Liver (tissue), 9 donors: ENCODE data around the gene JAKMIP2. TPM values are rescaled to one million over a fixed set of nuclear protein-coding genes. Genes with fewer than 3 reads are reported as not detected.

Experiments
- DNase-seq: peaks from one replicate; pipeline ENCODE4 v3.0.0-alpha.2; 2017; ENCODE audit warnings: low spot score
- H3K27ac ChIP-seq, 2 donors: one replicate each; pipeline ENCODE4 v1.7.0; 2013; ENCODE audit warnings: inconsistent platforms in 2 of 2, low read length in 2 of 2, control low read depth in 1 of 2, low read depth in 1 of 2, mild to moderate bottlenecking in 1 of 2
- H3K27me3 ChIP-seq, 4 donors: one replicate each; pipeline versions ENCODE4 v1.6.1 to v1.7.0; 2013; ENCODE audit warnings: low read length in 3 of 4, inconsistent platforms in 1 of 4, mild to moderate bottlenecking in 1 of 4, moderate library complexity in 1 of 4; ENCODE audit not compliant: control insufficient read depth in 4 of 4, insufficient read depth in 4 of 4
- H3K36me3 ChIP-seq, 4 donors: one replicate each; pipeline versions ENCODE4 v1.6.1 to v1.7.0; 2013; ENCODE audit warnings: low read length in 3 of 4, mild to moderate bottlenecking in 3 of 4, low read depth in 1 of 4, moderate library complexity in 1 of 4; ENCODE audit not compliant: control insufficient read depth in 4 of 4, insufficient read depth in 3 of 4
- H3K4me1 ChIP-seq, 4 donors: one replicate each; pipeline versions ENCODE4 v1.6.1 to v1.7.0; 2013; ENCODE audit warnings: low read length in 3 of 4, mild to moderate bottlenecking in 3 of 4, moderate library complexity in 1 of 4; ENCODE audit not compliant: control insufficient read depth in 4 of 4, insufficient read depth in 4 of 4
- H3K4me3 ChIP-seq, 3 donors: one replicate each; pipeline versions ENCODE4 v1.6.1 to v1.7.0; 2013; ENCODE audit warnings: low read length in 3 of 3, control low read depth in 1 of 3, low read depth in 1 of 3, mild to moderate bottlenecking in 1 of 3
- H3K9ac ChIP-seq, 2 donors: one replicate each; pipeline ENCODE4 v1.7.0; 2013; ENCODE audit warnings: low read length in 2 of 2, mild to moderate bottlenecking in 2 of 2, moderate library complexity in 2 of 2, control low read depth in 1 of 2, low read depth in 1 of 2
- H3K9me3 ChIP-seq, 4 donors: one replicate each; pipeline versions ENCODE4 v1.6.1 to v1.7.0; 2013; ENCODE audit warnings: low read length in 3 of 4; ENCODE audit not compliant: control insufficient read depth in 4 of 4
- ATF3 ChIP-seq: IDR thresholded peaks from 2 replicates; pipeline ENCODE4 v1.6.1; 2016; ENCODE audit warnings: antibody characterized with exemption
- CTCF ChIP-seq: fragments of 150-350 bp; IDR thresholded peaks from 2 replicates; pipeline ENCODE4 v1.5.1; 2017; ENCODE audit warnings: improper control_type of control experiment, low read depth, low read length; ENCODE audit not compliant: missing input control
- EGR1 ChIP-seq, 2 donors: IDR thresholded peaks; 2 replicates each; pipeline ENCODE4 v1.6.1; 2016 to 2018; ENCODE audit warnings: antibody characterized with exemption in 2 of 2, low read depth in 2 of 2
- FOXA1 ChIP-seq: IDR thresholded peaks from 2 replicates; pipeline ENCODE4 v1.6.1; 2016; ENCODE audit warnings: antibody characterized with exemption
- FOXA2 ChIP-seq: IDR thresholded peaks from 2 replicates; pipeline ENCODE4 v1.6.1; 2016; ENCODE audit warnings: antibody characterized with exemption
- GABPA ChIP-seq, 2 donors: IDR thresholded peaks in 1 of 2; conservative IDR thresholded peaks in 1 of 2; 2 replicates each; pipeline ENCODE4 v1.6.1; 2016; ENCODE audit warnings: antibody characterized with exemption in 2 of 2, mild to moderate bottlenecking in 1 of 2, moderate library complexity in 1 of 2
- HNF4A ChIP-seq, 2 donors: conservative IDR thresholded peaks; 2 replicates each; pipeline ENCODE4 v1.6.1; 2016; ENCODE audit warnings: antibody characterized with exemption in 2 of 2, mild to moderate bottlenecking in 2 of 2
- HNF4G ChIP-seq: IDR thresholded peaks from 2 replicates; pipeline ENCODE4 v1.6.1; 2016; ENCODE audit warnings: antibody characterized with exemption
- JUND ChIP-seq, 2 donors: IDR thresholded peaks; 2 replicates each; pipeline ENCODE4 v1.6.1; 2016; ENCODE audit warnings: antibody characterized with exemption in 2 of 2
- MAX ChIP-seq: IDR thresholded peaks from 2 replicates; pipeline ENCODE4 v1.6.1; 2016; ENCODE audit warnings: antibody characterized with exemption
- NR2F2 ChIP-seq: IDR thresholded peaks from 2 replicates; pipeline ENCODE4 v1.6.1; 2016; ENCODE audit warnings: antibody characterized with exemption
- RAD21 ChIP-seq, 2 donors: IDR thresholded peaks; 2 replicates each; pipeline ENCODE4 v1.6.1; 2016; ENCODE audit warnings: antibody characterized with exemption in 2 of 2, mild to moderate bottlenecking in 2 of 2
- REST ChIP-seq: IDR thresholded peaks from 2 replicates; pipeline ENCODE4 v1.6.1; 2016; ENCODE audit warnings: antibody characterized with exemption, mild to moderate bottlenecking
- RXRA ChIP-seq, 2 donors: IDR thresholded peaks; 2 replicates each; pipeline ENCODE4 v1.6.1; 2017 to 2018; ENCODE audit warnings: antibody characterized with exemption in 2 of 2, mild to moderate bottlenecking in 1 of 2
- SP1 ChIP-seq: IDR thresholded peaks from 2 replicates; pipeline ENCODE4 v1.6.1; 2018; ENCODE audit warnings: antibody characterized with exemption, mild to moderate bottlenecking
- TAF1 ChIP-seq: conservative IDR thresholded peaks from 2 replicates; pipeline ENCODE4 v1.6.1; 2016; ENCODE audit warnings: antibody characterized with exemption, mild to moderate bottlenecking
- YY1 ChIP-seq: IDR thresholded peaks from 2 replicates; pipeline ENCODE4 v1.6.1; 2016; ENCODE audit warnings: antibody characterized with exemption, mild to moderate bottlenecking
- WGBS: extraction: QIAGEN DNeasy Blood & Tissue Kit; methylation state at CpG from one replicate; pipeline ENCODE4 v1.1.7; 2013; 5-methylcytosine and 5-hydroxymethylcytosine counted together
- polyA plus RNA-seq, 2 donors: library from polyadenylated mRNA; stranded (reverse) in 1 of 2; unstranded in 1 of 2; fragments of 200-250 nt in 1 of 2; fragments of >200 nt in 1 of 2; fragmentation: Nextera tagmentation in 1 of 2; extraction: Ambion mirVana in 1 of 2; gene quantifications; one replicate each; pipeline versions ENCODE4 v1.2.1 to v1.2.3, GENCODE V29; 2013 to 2015
- total RNA-seq, 2 donors: library from RNA; depleted of rRNA; stranded (reverse); fragments of >200 nt; gene quantifications; one replicate each; pipeline ENCODE4 v1.2.3, GENCODE V29; 2014
- TF ChIP-seq, protein P1 (sequence below): IDR thresholded peaks from 2 replicates; pipeline ENCODE4 v1.6.1; 2016; ENCODE audit warnings: antibody characterized with exemption
- donor health status: healthy.
- donor health status: healthy.
- donor health status: healthy.
- donor health status: healthy.
- donor health status: healthy.

JAKMIP2 gene
- total and polyA plus RNA-seq, 4 donors, result 0.06 to 0.38 (median 0.24) TPM

DNA sequence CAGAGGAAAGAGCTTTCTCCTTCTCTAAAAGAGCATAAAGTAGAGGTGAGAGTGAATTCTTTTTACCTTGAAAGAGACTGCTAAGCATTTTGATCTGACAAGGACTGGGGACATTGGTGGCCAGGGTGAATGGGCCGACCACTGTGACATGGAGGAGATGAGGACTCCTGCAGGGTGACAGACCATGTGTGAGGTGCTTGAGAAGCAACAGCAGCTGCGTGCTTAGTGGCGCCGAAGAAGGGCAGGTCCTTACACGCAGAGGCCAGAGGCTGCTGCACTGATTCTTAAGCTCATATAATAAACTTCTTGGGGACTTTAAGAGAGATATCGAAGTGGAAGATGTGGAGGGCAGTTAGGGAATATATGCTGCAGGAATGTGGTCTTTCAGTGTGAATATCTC lies 8.7 kb upstream of the JAKMIP2 start:
- H3K9me3 ChIP-seq, result no peaks in the 10 kb centered on the region
- H3K4me3 ChIP-seq, result no peak overlapping the region
- no peak overlapping the region for H3K27ac ChIP-seq
- H3K9ac ChIP-seq, result no peak overlapping the region
- H3K36me3 ChIP-seq, result no peaks in the 10 kb centered on the region
- DNase-seq, result no peak
- H3K27me3 ChIP-seq, result no peaks in the 10 kb centered on the region
- WGBS, result 95% methylated on average over 6 of the region's 6 CpGs
- H3K4me1 ChIP-seq, result no peaks in the 10 kb centered on the region
- TF ChIP-seq JUND (IDR thresholded peaks at IDR 0.05) (no peak), MAX (no peak), ATF3 (no peak), REST (no peak), TAF1 (no peak), HNF4A (conservative IDR thresholded peaks at IDR 0.05) (no peak), CTCF (no peak), RXRA (IDR thresholded peaks at IDR 0.05) (no peak), FOXA1 (no peak), RAD21 (IDR thresholded peaks at IDR 0.05) (no peak), FOXA2 (no peak), GABPA (IDR thresholded peaks at IDR 0.05 in 1 of 2, conservative IDR thresholded peaks at IDR 0.05 in 1 of 2) (no peak), NR2F2 (no peak), HNF4G (no peak), EGR1 (IDR thresholded peaks at IDR 0.05; ENCODE audit: low read depth in 2 of 2) (no peak), YY1 (no peak), SP1 (no peak)
- TF ChIP-seq, protein P1, sequence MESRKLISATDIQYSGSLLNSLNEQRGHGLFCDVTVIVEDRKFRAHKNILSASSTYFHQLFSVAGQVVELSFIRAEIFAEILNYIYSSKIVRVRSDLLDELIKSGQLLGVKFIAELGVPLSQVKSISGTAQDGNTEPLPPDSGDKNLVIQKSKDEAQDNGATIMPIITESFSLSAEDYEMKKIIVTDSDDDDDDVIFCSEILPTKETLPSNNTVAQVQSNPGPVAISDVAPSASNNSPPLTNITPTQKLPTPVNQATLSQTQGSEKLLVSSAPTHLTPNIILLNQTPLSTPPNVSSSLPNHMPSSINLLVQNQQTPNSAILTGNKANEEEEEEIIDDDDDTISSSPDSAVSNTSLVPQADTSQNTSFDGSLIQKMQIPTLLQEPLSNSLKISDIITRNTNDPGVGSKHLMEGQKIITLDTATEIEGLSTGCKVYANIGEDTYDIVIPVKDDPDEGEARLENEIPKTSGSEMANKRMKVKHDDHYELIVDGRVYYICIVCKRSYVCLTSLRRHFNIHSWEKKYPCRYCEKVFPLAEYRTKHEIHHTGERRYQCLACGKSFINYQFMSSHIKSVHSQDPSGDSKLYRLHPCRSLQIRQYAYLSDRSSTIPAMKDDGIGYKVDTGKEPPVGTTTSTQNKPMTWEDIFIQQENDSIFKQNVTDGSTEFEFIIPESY, result no peak
